GM21717 (cell line): Measurements from ENCODE around the gene DDR2.
"Not testable (repeated sequence)": the region's sequence is repeated elsewhere in the genome, so short reads cannot be mapped to it uniquely, and the experiment has no call there.

Experiments
- ATAC-seq: cut with Tn5 transposase; IDR thresholded peaks from one replicate; pipeline ENCODE4 v1.9.1; 2021; ENCODE audit warnings: mild to moderate bottlenecking, moderate library complexity; ENCODE audit not compliant: unreplicated experiment

Gene DDR2

GRCh38 chr1:162755306-162755705, 123.0 kb downstream of the DDR2 start:
- ATAC-seq, result no peak

GRCh38 chr1:162756523-162756922, 124.3 kb downstream of the DDR2 start:
- no peak for ATAC-seq

- no peak for ATAC-seq
These were observed 125.2 kb downstream of the DDR2 start for GRCh38 chr1:162757476-162757875.

GRCh38 chr1:162765788-162766187, 133.5 kb downstream of the DDR2 start:
- ATAC-seq, result no peak

GRCh38 chr1:162772571-162773154, 140.4 kb downstream of the DDR2 start:
- no peak for ATAC-seq

GRCh38 chr1:162774007-162774406, 141.7 kb downstream of the DDR2 start:
- ATAC-seq, result no peak

- no peak for ATAC-seq
These were observed 146.8 kb downstream of the DDR2 start for GRCh38 chr1:162779043-162779442.

- no peak for ATAC-seq
These were observed 150.4 kb downstream of the DDR2 start for GRCh38 chr1:162782671-162783070.

GRCh38 chr1:162784926-162785325, 152.7 kb downstream of the DDR2 start:
- ATAC-seq, result not testable (repeated sequence)

- not testable (repeated sequence) for ATAC-seq
These were observed 156.5 kb downstream of the DDR2 start for GRCh38 chr1:162788783-162789182.

- peak; percentile 100 for ATAC-seq
These were observed 158.2 kb downstream of the DDR2 start, which contains the start of gene HSD17B7 for GRCh38 chr1:162790303-162790984. HSD17B7 (plus strand) TSS chr1:162790702; CDS start chr1:162790801, 99 bp downstream.

- not testable (repeated sequence) for ATAC-seq
These were observed 158.7 kb downstream of the DDR2 start for GRCh38 chr1:162790985-162791357.

- ATAC-seq, result not testable (repeated sequence)
These were observed 162.0 kb downstream of the DDR2 start for GRCh38 chr1:162794284-162794683.

- not testable (repeated sequence) for ATAC-seq
These were observed 164.5 kb downstream of the DDR2 start for GRCh38 chr1:162796617-162797279.

- not testable (repeated sequence) for ATAC-seq
These were observed 167.9 kb downstream of the DDR2 start for GRCh38 chr1:162799995-162800830.

- ATAC-seq, result not testable (repeated sequence)
These were observed 175.2 kb downstream of the DDR2 start for GRCh38 chr1:162807503-162807902.

GRCh38 chr1:162812357-162812756, 180.1 kb downstream of the DDR2 start:
- not testable (repeated sequence) for ATAC-seq

GRCh38 chr1:162818136-162818535, 185.9 kb downstream of the DDR2 start:
- not testable (repeated sequence) for ATAC-seq

GRCh38 chr1:162818666-162819065, 186.4 kb downstream of the DDR2 start:
- ATAC-seq, result not testable (repeated sequence)

GRCh38 chr1:162822391-162823200, 190.3 kb downstream of the DDR2 start:
- no peak for ATAC-seq
